H9 (cell line): ENCODE results near the gene UBXN10. TPM values are rescaled to one million over a fixed set of nuclear protein-coding genes. Genes with fewer than 3 reads are reported as not detected.

Experiments
- DNase-seq: peaks from one replicate; pipeline ENCODE4 v3.0.0-alpha.2; 2017
- H2AFZ ChIP-seq: one replicate; pipeline ENCODE4 v1.6.1; 2013; ENCODE audit warnings: mild to moderate bottlenecking, low read length, control low read depth, moderate library complexity
- H2AK5ac ChIP-seq: 2 replicates; pipeline ENCODE4 v1.6.1; 2013; ENCODE audit warnings: low read length, control low read depth, mixed read lengths; ENCODE audit not compliant: insufficient read length
- H2BK120ac ChIP-seq: one replicate; pipeline ENCODE4 v1.6.1; 2013; ENCODE audit warnings: low read depth, mild to moderate bottlenecking, low read length, control low read depth, inconsistent platforms; ENCODE audit not compliant: poor library complexity, severe bottlenecking
- H2BK12ac ChIP-seq: 2 replicates; pipeline ENCODE4 v1.6.1; 2013; ENCODE audit warnings: low read length, control low read depth, mixed read lengths, low read depth; ENCODE audit not compliant: insufficient read length
- H2BK15ac ChIP-seq: 2 replicates; pipeline ENCODE4 v1.6.1; 2013; ENCODE audit warnings: low read depth, low read length, control low read depth
- H2BK20ac ChIP-seq: one replicate; pipeline ENCODE4 v1.6.1; 2013; ENCODE audit warnings: low read depth, mild to moderate bottlenecking, low read length, control low read depth, inconsistent platforms; ENCODE audit not compliant: poor library complexity, severe bottlenecking
- H2BK5ac ChIP-seq: 2 replicates; pipeline ENCODE4 v1.6.1; 2013; ENCODE audit warnings: low read length, control low read depth, mixed read lengths; ENCODE audit not compliant: insufficient read length
- H3K14ac ChIP-seq: 2 replicates; pipeline ENCODE4 v1.6.1; 2013; ENCODE audit warnings: low read length, control low read depth; ENCODE audit not compliant: insufficient read depth
- H3K18ac ChIP-seq: 2 replicates; pipeline ENCODE4 v1.6.1; 2013; ENCODE audit warnings: low read depth, mild to moderate bottlenecking, mixed read lengths, low read length, control low read depth; ENCODE audit not compliant: insufficient read length
- H3K23ac ChIP-seq: 2 replicates; pipeline ENCODE4 v1.6.1; 2013; ENCODE audit warnings: low read length, control low read depth, mixed read lengths, low read depth; ENCODE audit not compliant: insufficient read length
- H3K23me2 ChIP-seq: 2 replicates; pipeline ENCODE4 v1.6.1; 2013; ENCODE audit warnings: low read depth, mild to moderate bottlenecking, mixed read lengths, low read length, control low read depth; ENCODE audit not compliant: insufficient read length, poor library complexity, severe bottlenecking
- H3K27ac ChIP-seq: 2 replicates; pipeline ENCODE4 v1.5.1; 2013; ENCODE audit warnings: low read length, control low read depth, mixed read lengths, low read depth; ENCODE audit not compliant: insufficient read length
- H3K27me3 ChIP-seq: 2 replicates; pipeline ENCODE4 v1.6.1; 2013; ENCODE audit warnings: low read length, control low read depth, inconsistent platforms; ENCODE audit not compliant: insufficient read depth
- H3K4ac ChIP-seq: 2 replicates; pipeline ENCODE4 v1.6.1; 2013; ENCODE audit warnings: low read depth, mild to moderate bottlenecking, control low read depth, inconsistent platforms, low read length, moderate library complexity
- H3K4me1 ChIP-seq: 2 replicates; pipeline ENCODE4 v1.6.1; 2013; ENCODE audit warnings: low read length, control low read depth, inconsistent platforms; ENCODE audit not compliant: insufficient read depth
- H3K4me2 ChIP-seq: 2 replicates; pipeline ENCODE4 v1.6.1; 2013; ENCODE audit warnings: low read length, control low read depth, mixed read lengths; ENCODE audit not compliant: insufficient read length, insufficient read depth
- H3K56ac ChIP-seq: 2 replicates; pipeline ENCODE4 v1.6.1; 2013; ENCODE audit warnings: low read depth, mild to moderate bottlenecking, mixed read lengths, low read length, control low read depth; ENCODE audit not compliant: insufficient read length
- H3K79me1 ChIP-seq: 2 replicates; pipeline ENCODE4 v1.6.1; 2013; ENCODE audit warnings: low read depth, mild to moderate bottlenecking, moderate library complexity, low read length, control low read depth, inconsistent platforms; ENCODE audit not compliant: insufficient read depth, poor library complexity, severe bottlenecking
- H3K79me2 ChIP-seq: 2 replicates; pipeline ENCODE4 v1.6.1; 2013; ENCODE audit warnings: low read length, control low read depth, inconsistent platforms; ENCODE audit not compliant: insufficient read depth
- H3K9ac ChIP-seq: 2 replicates; pipeline ENCODE4 v1.6.1; 2013; ENCODE audit warnings: low read length, control low read depth, mixed read lengths; ENCODE audit not compliant: insufficient read length; ENCODE audit errors: extremely low read depth
- H3K9me3 ChIP-seq: one replicate; pipeline ENCODE4 v1.6.1; 2013; ENCODE audit warnings: low read depth, low read length, inconsistent platforms; ENCODE audit not compliant: control insufficient read depth
- H3T11ph ChIP-seq: one replicate; pipeline ENCODE4 v1.6.1; 2013; ENCODE audit warnings: mild to moderate bottlenecking, low read length, control low read depth, inconsistent platforms
- H4K20me1 ChIP-seq: one replicate; pipeline ENCODE4 v1.6.1; 2013; ENCODE audit not compliant: control insufficient read depth, insufficient read length, insufficient read depth
- H4K5ac ChIP-seq: 2 replicates; pipeline ENCODE4 v1.6.1; 2013; ENCODE audit warnings: low read depth, mild to moderate bottlenecking, mixed read lengths, low read length, control low read depth; ENCODE audit not compliant: insufficient read length
- H4K8ac ChIP-seq: replicated peaks from 2 replicates; pipeline ENCODE4 v1.6.1; 2013; ENCODE audit warnings: low read length, control low read depth, mixed read lengths, low read depth; ENCODE audit not compliant: insufficient read length
- H4K91ac ChIP-seq: 2 replicates; pipeline ENCODE4 v1.6.1; 2013; ENCODE audit warnings: low read depth, mild to moderate bottlenecking, moderate library complexity, mixed read lengths, low read length, control low read depth; ENCODE audit not compliant: insufficient read length
- H3K27ac Mint-ChIP-seq, 3 experiments: 2 replicates in 2 of 3; 3 replicates in 1 of 3; pipeline ENCODE4 v1.8.0; 2020 to 2021; ENCODE audit warnings: mixed read lengths in 3 of 3, mild to moderate bottlenecking in 1 of 3, moderate library complexity in 1 of 3
- H3K27me3 Mint-ChIP-seq: 2 replicates; pipeline ENCODE4 v1.8.0; 2021; ENCODE audit warnings: low read depth, mild to moderate bottlenecking, moderate library complexity, mixed read lengths
- H3K36me3 Mint-ChIP-seq, 3 experiments: 2 replicates in 2 of 3; 3 replicates in 1 of 3; pipeline ENCODE4 v1.8.0; 2020 to 2021; ENCODE audit warnings: low read depth in 3 of 3, mixed read lengths in 3 of 3; ENCODE audit not compliant: insufficient read depth in 1 of 3
- H3K4me1 Mint-ChIP-seq, 2 experiments: 2 replicates each; pipeline ENCODE4 v1.8.0; 2020; ENCODE audit warnings: mixed read lengths in 2 of 2
- H3K4me3 Mint-ChIP-seq, 2 experiments: 2 replicates in 1 of 2; 3 replicates in 1 of 2; pipeline ENCODE4 v1.8.0; 2020 to 2021; ENCODE audit warnings: mild to moderate bottlenecking in 2 of 2, mixed read lengths in 2 of 2, moderate library complexity in 1 of 2
- H3K9me3 Mint-ChIP-seq, 2 experiments: 2 replicates in 1 of 2; 3 replicates in 1 of 2; pipeline ENCODE4 v1.8.0; 2020; ENCODE audit warnings: mild to moderate bottlenecking in 2 of 2, mixed read lengths in 2 of 2, moderate library complexity in 1 of 2
- CTCF ChIP-seq: fragments of 200-600 bp; sonication (generic); conservative IDR thresholded peaks from 3 replicates; pipeline ENCODE4 v1.8.0; 2021; ENCODE audit warnings: antibody characterized with exemption, mild to moderate bottlenecking
- WGBS: extraction: QIAGEN DNeasy Blood & Tissue Kit; methylation state at CpG from one replicate; pipeline ENCODE4 v1.1.7; 2013; ENCODE audit warnings: missing lambda C conversion rate, low lambda C conversion rate, mixed read lengths; ENCODE audit not compliant: insufficient read length; ENCODE audit errors: extremely low coverage; 5-methylcytosine and 5-hydroxymethylcytosine counted together
- total RNA-seq: library from RNA; stranded (reverse); gene quantifications from 2 replicates; pipeline ENCODE4 v1.2.1, GENCODE V29; 2021

Gene UBXN10
- total RNA-seq, 1 experiment from 2014 or later, result 0.59 TPM

- Histone ChIP-seq H2BK15ac (no peak overlapping the region), H3K9ac (no peak overlapping the region), H3K27ac (no peak overlapping the region), H4K5ac (no peak overlapping the region), H3K4me2 (no peak overlapping the region), H2BK5ac (no peak overlapping the region), H3T11ph (no peak overlapping the region), H2AFZ (no peak overlapping the region), H3K23me2 (no peaks in the 10 kb centered on the region), H3K79me2 (no peaks in the 10 kb centered on the region), H3K23ac (no peak overlapping the region), H3K4ac (no peak overlapping the region), H3K27me3 (no peaks in the 10 kb centered on the region; the same call in 1 of the 2 replicates), H2AK5ac (no peak overlapping the region), H3K14ac (no peak overlapping the region), H4K20me1 (no peaks in the 10 kb centered on the region), H2BK12ac (no peak overlapping the region), H4K91ac (no peak overlapping the region), H2BK120ac (no peak overlapping the region), H3K56ac (no peak overlapping the region), H4K8ac (no peak overlapping the region), H3K79me1 (no peaks in the 10 kb centered on the region), H2BK20ac (no peak overlapping the region), H3K4me1 (no peaks in the 10 kb centered on the region), H3K18ac (no peak overlapping the region), H3K9me3 (no peaks in the 10 kb centered on the region)
- Mint-ChIP-seq H3K9me3 (no peaks in the 10 kb centered on the region), H3K4me1 (peaks cover 17 to 20% of the 10 kb centered on the region in 2 experiments), H3K36me3 (no peaks in the 10 kb centered on the region), H3K4me3 (no peak overlapping the region), H3K27ac (no peak overlapping the region), H3K27me3 (peaks cover 23% of the 10 kb centered on the region)
- no peak for DNase-seq
- WGBS, result no CpG with 5 or more reads among the region's 6 CpGs
- no peak for TF ChIP-seq CTCF
These were observed 11.5 kb downstream of the UBXN10 start for GRCh38 chr1:20197329-20197791.
